HG03457 (cell line): Measurements from ENCODE around the gene HDAC9.

Source experiments
- ATAC-seq: cut with Tn5 transposase; IDR thresholded peaks from one replicate; pipeline ENCODE4 v1.9.1; 2021; ENCODE audit warnings: moderate number of reproducible peaks; ENCODE audit not compliant: unreplicated experiment

HDAC9 gene

GRCh38 chr7:18494406-18494805, 1.1 kb upstream of the HDAC9 start:
- ATAC-seq, result no peak

DNA sequence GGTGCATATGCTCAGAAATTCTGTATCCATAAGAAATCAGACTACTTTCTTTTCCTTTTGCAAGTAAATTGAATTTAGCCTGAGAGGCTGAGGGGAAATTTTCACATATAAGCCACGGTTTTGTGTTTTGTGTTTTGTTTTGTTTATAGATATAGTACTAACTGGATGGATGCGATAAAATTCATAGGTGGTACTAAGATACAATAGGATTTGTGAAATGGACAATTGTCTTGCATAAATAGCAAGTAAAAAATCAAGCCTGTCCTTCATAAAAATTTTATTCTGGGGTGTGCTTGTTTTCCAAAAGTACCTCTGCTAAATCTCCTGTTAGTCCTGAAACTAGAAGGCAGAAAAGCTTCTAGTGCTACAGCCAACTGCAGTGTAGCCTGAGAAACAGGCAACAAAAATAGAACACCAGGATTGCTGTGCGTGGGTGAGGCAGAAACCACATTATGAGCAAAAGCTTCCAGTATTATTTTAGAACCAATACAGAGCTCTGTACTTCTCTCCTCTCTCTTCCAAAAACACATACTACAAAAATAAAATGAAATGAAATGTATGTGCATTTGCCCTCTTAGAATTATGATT, 634 bp upstream of the HDAC9 start:
- ATAC-seq, result peak; percentile 33

GRCh38 chr7:18496341-18496700, 772 bp downstream of the HDAC9 start:
- no peak for ATAC-seq

DNA sequence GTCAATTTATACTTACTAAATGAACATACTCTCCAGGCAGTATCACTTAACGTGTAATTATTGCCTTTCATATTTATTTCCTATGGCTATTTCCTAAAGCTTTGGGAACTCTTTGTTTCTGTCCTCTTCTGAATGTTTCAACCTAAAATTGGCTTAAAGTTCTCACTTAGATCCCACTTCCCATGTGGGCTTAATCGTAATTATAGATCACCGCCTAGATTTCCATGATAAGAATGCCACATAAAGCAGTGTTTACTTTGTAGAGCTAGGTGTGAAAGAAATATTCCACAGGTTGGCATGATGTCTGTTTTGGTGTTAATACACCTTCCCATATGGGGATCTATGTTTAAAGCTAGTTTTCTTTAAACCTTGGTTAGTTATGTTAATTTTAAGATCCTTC, 1.5 kb downstream of the HDAC9 start:
- ATAC-seq, result no peak

DNA sequence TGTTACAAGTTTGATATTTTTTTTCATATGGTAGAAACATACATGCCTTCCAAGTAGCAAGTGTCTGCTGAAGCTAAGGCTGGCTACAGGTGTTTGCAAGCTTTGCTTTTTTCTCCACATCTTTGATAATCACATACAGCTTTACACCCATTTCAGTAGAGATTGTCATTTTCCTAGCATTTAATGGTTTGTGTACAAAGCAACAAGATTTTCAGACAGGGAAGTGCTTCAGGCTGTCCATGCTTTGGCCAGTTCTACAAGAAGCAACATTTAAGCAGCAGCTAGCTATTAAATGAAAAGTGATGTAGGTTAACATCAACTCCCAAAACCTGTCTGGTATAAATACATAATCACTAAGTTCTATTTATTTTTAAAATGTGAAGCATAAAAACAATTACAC, 2.3 kb downstream of the HDAC9 start:
- no peak for ATAC-seq

DNA sequence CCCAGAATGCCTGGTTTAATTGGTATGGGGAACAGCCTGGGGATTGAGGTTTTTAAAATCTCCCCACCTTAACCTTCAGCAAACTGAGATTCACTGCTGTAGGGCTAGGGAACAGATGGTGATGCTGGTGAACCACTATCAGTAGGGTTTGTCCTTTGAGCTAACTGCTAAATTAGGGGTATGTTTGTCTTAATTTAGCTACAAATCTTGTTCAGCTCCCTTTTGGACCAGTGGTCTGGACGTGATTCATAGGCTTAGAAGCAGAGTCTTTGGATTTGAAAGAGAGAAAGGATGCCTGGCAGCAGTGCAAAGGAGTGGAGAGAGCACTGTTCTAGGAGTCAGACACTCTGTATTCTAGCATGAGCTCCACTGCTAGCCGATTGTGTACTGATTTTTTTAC, 2.8 kb downstream of the HDAC9 start:
- no peak for ATAC-seq

GRCh38 chr7:18499407-18500177, 4.0 kb downstream of the HDAC9 start:
- ATAC-seq, result no peak

- no peak for ATAC-seq
Observed at GRCh38 chr7:18503126-18503866, 7.7 kb downstream of the HDAC9 start.

DNA sequence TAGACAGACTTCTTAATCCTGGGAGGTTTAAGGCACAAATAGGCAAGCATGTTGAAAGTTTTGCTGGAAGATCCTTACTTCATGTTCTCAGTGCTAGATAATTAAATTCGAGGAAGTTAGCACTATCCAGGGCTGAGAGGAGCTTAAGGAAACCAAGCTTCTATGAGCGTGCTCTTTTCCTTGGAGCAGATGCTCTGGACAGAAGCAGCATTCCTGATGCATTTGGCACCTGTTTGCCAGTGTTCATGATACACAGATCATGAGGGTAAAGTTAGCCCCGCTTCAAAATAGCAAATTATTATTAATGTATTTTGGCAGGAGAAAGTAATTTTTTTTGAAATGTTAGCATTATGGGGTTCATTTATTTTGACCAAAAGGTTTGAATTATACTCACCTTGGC, 9.4 kb downstream of the HDAC9 start:
- no peak for ATAC-seq

- ATAC-seq, result peak; percentile 47
Observed at GRCh38 chr7:18505870-18506460, 10.4 kb downstream of the HDAC9 start.

- peak; percentile 85 for ATAC-seq
Observed at GRCh38 chr7:18508443-18509427, 13.2 kb downstream of the HDAC9 start.

- peak; percentile 16 for ATAC-seq
Observed at GRCh38 chr7:18509481-18509880, 13.9 kb downstream of the HDAC9 start.

- ATAC-seq, result no peak
Observed at GRCh38 chr7:18511351-18512140, 16.0 kb downstream of the HDAC9 start.

- no peak for ATAC-seq
Observed at GRCh38 chr7:18513343-18513742, 17.8 kb downstream of the HDAC9 start.

GRCh38 chr7:18515067-18515466, 19.5 kb downstream of the HDAC9 start:
- ATAC-seq, result no peak

GRCh38 chr7:18517646-18518045, 22.1 kb downstream of the HDAC9 start:
- ATAC-seq, result no peak

DNA sequence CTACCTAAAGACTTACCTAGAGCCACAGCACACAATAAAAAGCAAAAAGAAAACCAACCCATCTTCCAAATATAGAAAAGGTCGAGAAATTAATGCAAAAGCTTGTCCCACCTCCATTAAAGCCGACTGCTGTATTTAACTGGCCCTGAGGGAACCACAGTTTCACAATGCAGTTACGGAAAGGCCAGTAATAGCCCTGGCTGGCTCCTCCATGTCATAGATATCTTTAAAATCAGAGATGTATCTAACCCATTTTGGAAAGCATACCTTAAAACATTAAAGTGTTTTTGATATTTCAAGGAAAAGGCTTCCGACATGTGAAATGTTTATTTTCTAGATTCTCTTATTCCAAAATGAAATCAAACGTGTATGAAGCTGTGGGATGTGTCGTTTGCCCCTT, 23.0 kb downstream of the HDAC9 start:
- ATAC-seq, result no peak

DNA sequence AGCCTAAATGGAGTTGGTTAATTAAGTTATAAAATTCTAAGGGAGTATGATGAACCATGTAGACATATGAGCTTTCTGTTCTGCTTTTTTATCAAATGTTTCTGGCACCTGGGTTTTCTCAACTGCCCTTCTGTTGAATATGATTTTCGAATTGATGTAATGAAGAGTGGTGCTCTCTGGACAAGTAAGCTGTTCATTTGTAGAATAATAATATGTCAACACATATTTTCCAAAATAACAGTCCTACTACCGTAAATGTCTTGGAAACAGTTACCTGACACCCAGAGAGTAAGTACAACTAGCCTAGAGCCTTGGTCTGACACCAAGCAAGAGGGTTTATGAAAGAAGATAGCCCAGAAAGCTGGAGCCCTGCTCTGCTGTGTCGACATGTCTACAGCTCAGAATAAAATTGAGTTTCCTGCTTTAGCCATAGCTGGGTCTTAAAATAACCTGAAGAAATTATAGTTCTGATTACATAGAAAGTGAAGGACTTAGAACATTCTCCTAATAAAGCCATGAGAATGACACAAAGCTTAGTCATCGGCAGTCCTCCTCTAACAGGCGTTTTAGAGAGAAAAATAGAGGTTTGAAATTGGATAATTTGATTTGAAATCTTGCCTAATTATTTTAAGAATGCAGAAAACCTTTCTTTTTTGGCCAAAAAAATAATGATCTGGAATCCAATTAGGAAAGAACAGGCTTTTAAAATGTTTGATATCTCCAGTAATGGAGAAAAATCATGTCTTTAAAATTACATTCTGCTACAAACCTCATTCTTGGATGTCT, 25.1 kb downstream of the HDAC9 start:
- peak; percentile 45 for ATAC-seq

DNA sequence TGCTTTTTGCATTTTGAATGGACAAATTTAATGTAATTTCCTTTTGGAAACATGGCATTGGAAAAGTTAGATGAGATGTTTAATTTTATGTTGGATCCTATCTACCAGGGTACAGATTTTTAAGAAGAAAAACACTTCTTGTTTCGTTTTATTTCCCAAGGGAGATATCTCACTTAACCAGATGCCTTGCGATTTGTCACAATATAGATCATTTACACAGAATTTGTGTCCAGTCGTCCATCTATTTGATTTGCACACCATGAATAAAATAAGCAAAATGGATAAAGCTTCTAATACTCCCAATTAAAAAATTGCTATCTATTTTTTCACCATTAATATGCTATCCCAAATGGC, 25.7 kb downstream of the HDAC9 start:
- ATAC-seq, result no peak
